D341Med (cell line): Measurements from ENCODE around the gene CACNA1C.

Experiments
- DNase-seq: peaks from one replicate; pipeline ENCODE4 v3.0.0; 2012; ENCODE audit warnings: low spot score

Gene CACNA1C

DNA sequence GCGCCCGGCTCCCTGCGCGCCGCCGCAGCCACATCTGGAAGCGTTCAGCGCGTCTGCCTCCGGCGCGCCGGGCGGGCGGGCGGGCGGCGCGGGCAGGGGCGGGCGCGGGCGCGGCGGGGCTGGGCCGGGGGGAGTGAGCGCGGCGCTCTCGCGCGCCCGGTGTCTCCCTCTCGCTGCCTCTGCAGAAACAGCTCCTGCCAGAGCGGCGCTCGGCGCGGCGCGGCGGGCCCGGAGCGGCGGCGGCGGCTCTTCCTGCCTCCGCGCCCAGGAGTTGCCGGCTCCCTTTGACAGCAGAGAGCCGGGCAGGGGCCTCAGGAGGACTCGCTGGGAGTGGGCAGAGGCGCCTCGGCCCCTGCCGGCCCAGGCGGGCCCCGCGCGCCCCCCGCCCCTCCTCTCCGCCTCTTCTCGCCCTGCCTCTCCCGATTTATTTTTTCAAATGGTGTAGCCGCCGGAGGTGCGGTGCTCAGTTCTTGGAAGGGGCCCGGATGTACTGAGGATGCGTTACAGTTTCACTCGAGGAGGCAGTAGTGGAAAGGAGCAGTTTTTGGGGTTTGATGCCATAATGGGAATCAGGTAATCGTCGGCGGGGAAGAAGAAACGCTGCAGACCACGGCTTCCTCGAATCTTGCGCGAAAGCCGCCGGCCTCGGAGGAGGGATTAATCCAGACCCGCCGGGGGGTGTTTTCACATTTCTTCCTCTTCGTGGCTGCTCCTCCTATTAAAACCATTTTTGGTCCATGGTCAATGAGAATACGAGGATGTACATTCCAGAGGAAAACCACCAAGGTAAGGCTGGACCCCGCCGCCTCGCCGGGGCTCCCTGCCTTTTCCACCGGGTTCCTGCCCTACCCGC is at the start of gene CACNA1C:
TSS of gene CACNA1C (plus strand) at position 162 of the 853 bp plus-strand sequence. CDS start at position 738, 576 bp downstream.
- peak; percentile 90 for DNase-seq

DNA sequence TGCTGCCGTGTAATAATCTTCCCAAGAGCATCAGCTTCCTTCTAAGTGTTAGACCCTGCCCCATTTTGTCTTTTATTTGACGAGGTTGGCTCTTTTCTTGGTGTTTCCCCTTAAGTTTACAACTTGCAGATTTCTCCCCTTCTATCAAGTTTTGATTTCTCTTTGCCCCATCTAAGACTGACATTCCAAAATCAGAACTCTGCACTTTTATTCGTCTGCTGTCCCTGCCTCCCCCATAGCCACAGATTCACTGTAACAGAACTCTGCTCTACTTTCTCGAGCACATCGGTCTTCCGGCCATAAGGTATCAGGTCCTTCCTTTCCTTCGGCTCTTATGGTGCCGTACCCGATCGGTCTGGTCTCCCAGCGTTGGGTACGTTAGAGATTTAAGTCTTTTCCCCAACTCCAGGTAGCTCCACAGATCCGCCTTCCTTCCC is 49.1 kb upstream of the CACNA1C start:
- DNase-seq: no peak

GRCh38 chr12:2004113-2004929 is 48.5 kb upstream of the CACNA1C start, which contains the start of gene DCP1B:
Gene DCP1B (minus strand): TSS chr12:2004457. CDS start chr12:2004431, 26 bp downstream.
- peak; percentile 97 for DNase-seq

DNA sequence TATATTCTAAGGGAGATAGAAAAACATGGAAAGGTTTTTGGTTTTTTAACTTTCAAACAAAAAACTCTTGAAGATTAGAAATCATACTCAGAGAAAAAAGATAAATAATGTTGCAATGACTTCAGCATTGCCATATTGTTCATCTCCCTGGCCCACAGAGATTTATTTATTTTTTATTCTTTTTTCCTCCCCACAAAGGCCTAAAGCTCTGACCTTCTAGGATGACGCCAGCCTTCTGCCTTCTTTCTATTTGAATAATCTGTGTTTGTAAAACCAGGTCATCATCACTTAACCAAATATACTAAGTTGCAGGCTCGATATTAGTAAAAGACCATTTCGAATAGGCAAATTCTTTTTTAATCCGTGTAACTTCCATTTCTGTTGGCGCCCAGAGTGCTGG is 44.1 kb upstream of the CACNA1C start:
- DNase-seq: no peak

DNA sequence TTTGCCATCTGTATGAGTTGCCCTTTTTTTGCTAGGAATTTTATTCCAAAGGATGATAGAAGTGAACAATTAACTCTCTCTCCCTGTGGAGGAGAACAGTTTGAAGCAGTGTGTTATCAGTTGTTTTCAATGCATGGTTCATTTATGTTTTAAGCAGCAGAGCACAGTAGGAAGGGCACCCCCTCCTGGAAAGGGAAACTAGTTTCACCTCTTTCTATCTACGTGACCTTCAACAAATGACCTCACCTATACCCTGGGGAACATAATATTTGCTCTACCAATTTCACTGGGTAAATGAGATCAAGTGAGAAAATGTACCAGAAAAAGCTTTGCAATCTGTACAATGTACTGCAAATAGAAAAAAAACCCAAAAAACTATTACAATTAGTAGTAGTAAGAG is 43.2 kb upstream of the CACNA1C start:
- no peak for DNase-seq

- DNase-seq: no peak
Observed at GRCh38 chr12:2011643-2012607, 40.9 kb upstream of the CACNA1C start.

- DNase-seq: no peak
Observed at GRCh38 chr12:2013086-2013485, 39.7 kb upstream of the CACNA1C start.

DNA sequence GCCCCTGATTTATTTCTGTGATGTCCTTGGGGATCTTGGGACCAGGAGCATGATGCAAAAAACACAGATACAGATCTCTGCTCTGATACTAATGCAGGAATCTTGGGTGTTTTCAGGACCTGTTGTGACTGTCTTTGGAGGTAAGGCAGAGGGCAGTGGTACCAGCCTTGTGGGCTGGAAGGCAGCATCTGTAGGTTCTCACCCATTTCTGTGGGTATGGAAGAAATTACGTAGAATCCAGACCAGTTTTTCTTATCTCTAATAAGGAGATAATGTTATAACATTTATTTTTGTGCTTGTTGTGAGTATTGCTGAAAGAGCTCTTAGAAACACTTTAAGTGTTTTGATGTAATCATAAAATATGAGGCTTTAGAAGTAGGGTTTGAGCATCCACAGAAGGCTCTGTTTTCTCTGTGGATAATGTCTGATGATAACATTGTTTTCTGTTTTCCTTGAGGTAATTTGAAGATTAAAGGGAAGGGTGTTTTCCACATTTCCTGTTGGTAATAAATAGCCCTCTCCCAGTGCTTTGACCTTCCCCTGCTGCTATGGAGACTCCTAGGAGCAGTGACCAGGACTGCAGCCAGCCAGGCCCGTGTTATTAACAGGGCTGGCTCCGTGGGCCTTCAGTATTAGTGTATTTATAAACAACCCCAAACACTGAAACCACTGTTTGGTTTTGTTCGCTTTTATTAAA is 39.1 kb upstream of the CACNA1C start:
- DNase-seq: no peak

DNA sequence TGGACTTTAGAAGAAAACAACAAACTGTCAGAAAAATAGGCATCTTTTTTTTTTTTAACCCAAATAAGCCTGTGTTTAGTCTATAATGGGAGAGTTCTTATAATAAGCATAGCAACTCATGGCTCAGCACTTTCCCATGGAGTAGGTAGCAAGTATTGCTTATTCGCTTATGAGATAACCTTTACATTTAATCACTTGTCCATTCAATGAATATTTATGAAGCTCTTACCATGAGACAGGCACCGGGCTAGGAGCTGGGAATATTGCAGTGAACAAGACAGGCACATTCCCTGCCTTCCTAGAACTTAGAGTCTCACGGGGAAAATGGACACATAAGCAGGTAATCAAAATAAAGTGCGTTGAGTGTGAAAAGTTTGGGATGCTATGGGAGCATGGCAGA is 38.6 kb upstream of the CACNA1C start:
- no peak for DNase-seq

DNA sequence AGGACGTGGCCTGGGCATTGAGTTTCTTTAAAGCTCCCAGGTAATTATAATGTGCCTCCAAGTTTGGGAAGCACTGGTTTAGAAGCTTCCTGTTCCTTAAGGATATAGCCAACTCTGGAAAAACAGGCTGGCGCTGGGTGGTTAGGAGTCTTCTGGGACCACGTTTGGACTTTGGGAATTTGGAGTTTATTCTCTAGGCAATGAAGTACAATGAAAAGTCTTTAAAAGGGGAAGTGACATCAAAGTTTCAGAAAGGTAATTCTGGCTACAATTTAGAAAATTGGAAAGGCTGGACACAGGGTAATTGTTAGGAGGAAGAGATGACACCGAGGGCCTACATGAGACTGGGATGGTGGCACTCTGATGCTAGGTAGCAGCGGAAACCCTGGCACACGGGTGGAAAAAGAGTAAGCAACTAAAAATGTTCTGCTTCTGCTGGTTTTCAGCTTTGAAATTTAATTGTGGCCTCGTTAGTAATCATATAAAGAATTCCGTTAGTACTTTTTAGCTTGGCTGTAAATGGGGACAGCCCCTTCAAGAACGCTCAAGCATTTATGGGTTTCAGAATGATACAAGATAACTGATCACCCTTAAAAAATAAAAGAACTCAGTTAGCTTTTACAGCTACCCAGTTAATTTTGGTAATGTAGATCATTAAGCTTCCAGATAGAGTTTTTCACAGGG is 35.8 kb upstream of the CACNA1C start:
- no peak for DNase-seq

DNA sequence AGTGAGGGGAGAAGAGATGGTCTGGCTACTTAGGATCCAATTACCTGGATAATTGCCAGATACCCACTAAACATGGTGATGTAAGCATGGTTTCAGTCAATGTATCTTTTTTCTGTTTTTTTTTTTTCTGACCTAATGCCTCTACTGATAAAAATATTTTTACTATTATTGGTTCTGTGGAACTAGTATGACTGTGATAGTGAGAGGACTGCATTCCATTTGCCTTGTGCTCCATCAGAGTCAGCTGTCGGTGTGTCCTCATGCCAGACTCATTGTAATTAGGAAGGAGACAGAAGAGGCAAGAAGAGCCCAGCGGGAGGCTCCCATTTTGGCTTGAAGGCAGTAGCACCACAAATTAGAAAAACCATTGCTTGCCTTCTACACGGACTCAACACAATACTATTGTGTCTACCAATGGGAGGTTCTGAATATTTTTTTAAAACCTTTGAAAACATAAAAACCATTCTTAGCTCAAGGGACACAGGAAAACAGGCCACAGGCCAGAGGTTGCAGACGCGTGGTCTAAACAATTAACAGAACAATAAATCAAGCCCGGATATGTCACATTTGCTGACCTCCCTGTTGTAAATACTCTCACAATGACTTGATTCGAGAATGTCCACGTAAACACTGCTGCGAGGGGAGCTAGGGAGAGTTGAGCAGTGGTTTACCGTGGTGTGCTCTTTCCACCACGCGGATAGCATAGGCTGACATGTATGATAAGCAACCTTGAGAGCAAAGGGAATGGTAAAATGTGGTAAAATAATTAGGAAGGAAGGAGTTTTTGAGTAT is 35.0 kb upstream of the CACNA1C start:
- no peak for DNase-seq

DNA sequence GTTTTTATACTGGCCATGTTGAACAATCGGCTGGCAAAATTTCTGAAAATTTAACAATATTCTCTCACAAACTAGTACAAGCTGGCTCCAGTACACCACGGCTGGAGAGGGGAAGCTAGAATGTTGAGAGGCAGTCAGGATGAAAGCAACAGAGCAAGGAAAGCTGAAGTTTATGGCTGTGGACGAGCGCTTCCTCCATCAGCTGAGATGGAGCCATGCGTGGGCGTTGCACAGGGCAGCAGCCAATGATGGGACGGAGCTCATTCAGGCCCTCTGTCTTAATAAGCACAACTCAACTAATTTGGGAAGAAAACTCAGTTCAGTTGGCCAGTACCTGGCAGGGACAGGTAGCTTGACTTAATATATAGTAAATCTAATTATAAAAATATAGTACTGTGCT is 34.4 kb upstream of the CACNA1C start:
- DNase-seq: no peak

DNA sequence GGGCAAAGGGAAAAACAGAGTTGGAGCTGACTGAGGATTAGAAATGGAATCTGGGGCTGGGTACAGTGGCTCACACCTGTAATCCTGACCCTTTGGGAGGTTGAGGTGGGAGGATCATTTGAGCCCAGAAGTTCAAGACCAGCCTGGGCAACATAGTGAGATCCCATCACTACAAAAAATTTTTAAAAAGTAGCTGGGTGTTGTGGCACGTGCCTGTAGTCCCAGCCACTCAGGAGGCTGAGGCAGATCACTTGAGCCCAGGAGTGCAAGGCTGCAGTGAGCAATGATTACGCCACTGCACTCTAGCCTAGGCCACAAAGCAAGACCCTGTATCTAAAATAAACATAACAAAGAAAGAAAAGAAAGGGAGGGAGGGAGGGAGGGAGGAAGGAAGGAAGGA is 33.7 kb upstream of the CACNA1C start:
- DNase-seq: no peak

GRCh38 chr12:2020511-2020910 is 32.3 kb upstream of the CACNA1C start:
- DNase-seq: no peak

DNA sequence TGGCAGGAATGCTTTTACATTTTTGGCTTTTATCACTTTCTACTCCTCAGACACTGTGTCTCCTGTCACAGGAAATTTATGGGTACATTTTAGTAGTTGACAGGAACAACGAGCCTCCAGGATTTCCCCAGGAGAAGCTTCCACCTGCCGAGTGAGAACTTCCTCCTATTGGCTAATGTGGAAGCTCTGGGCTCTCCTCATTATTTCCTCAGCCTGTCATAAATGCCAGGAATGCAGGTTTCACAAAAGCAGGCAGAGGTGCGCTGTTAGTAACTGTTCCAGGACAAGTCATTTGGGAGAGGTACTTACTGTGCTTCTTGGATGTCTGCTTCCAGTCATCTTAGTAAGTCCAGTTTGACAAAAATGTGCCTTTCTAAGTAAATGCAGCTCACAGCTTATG is 29.4 kb upstream of the CACNA1C start:
- DNase-seq: no peak

- peak; percentile 59 for DNase-seq
Observed at GRCh38 chr12:2027351-2027750, 25.4 kb upstream of the CACNA1C start.

GRCh38 chr12:2029851-2030250 is 22.9 kb upstream of the CACNA1C start:
- DNase-seq: no peak

DNA sequence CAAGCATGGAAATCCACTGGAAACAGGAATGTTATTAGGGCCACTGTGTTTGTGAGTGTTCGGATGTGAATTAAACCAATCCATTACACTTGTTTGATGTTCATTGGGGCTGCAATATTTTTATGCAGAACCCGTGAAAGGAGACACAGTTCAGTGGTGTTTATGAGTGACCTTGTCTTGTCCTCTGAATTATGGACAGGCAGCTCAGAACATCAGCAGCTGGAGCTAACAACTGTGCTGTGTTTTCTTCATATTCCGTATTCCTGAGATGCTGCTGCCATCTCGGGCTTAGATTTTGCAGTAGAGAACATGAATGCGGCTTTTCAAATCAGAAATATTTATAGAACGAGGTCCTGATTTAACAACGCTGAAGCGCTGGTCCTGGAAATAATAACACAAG is 20.3 kb upstream of the CACNA1C start:
- no peak for DNase-seq

GRCh38 chr12:2034633-2035430 is 18.0 kb upstream of the CACNA1C start:
- peak; percentile 99 for DNase-seq
